CD4-positive, alpha-beta memory T cell (primary cell): ENCODE results near the gene BORCS6. TPM values are rescaled to one million over a fixed set of nuclear protein-coding genes. Genes with fewer than 3 reads are reported as not detected.

Source experiments
- CTCF ChIA-PET: fragments of 350-600 bp; sonication (Branson Sonifier 250); formaldehyde crosslinking; loops from one replicate; lab custom pipeline; 2021; ENCODE audit warnings: inconsistent platforms; ENCODE audit not compliant: partially characterized antibody; lab: Charles Lee
- POLR2A ChIA-PET: fragments of 350-600 bp; sonication (Branson Sonifier 250); formaldehyde crosslinking; loops from one replicate; lab custom pipeline; 2021; ENCODE audit not compliant: partially characterized antibody; lab: Charles Lee
- DNase-seq, 5 donors: peaks; one replicate each; pipeline versions ENCODE4 v3.0.0 to v3.0.0-alpha.2; 2020 to 2022; ENCODE audit warnings: mixed read lengths in 1 of 5
- H3K27ac ChIP-seq: one replicate; pipeline ENCODE4 v1.7.0; 2013; ENCODE audit warnings: low read depth, low read length
- H3K27me3 ChIP-seq: 2 replicates; pipeline ENCODE4 v1.7.0; 2013; ENCODE audit warnings: mild to moderate bottlenecking, low read length, moderate library complexity; ENCODE audit not compliant: insufficient read depth
- H3K36me3 ChIP-seq: 2 replicates; pipeline ENCODE4 v1.7.0; 2013; ENCODE audit warnings: mild to moderate bottlenecking, low read length, moderate library complexity; ENCODE audit not compliant: insufficient read depth
- H3K4me1 ChIP-seq: 2 replicates; pipeline ENCODE4 v1.7.0; 2013; ENCODE audit warnings: mild to moderate bottlenecking, low read length, moderate library complexity; ENCODE audit not compliant: insufficient read depth
- H3K4me3 ChIP-seq, 2 donors: one replicate each; pipeline ENCODE4 v1.7.0; 2013; ENCODE audit warnings: low read length in 2 of 2, mild to moderate bottlenecking in 1 of 2
- H3K9me3 ChIP-seq, 2 donors: one replicate each; pipeline ENCODE4 v1.7.0; 2013; ENCODE audit warnings: low read length in 2 of 2, control low read depth in 1 of 2; ENCODE audit not compliant: control insufficient read depth in 1 of 2
- H3K27ac Mint-ChIP-seq, 7 donors: one replicate each; pipeline ENCODE4 v1.8.0; 2020 to 2021; ENCODE audit warnings: mixed read lengths in 7 of 7, mild to moderate bottlenecking in 6 of 7, inconsistent platforms in 3 of 7, moderate library complexity in 3 of 7
- H3K27me3 Mint-ChIP-seq, 2 donors: one replicate each; pipeline ENCODE4 v1.8.0; 2020 to 2021; ENCODE audit warnings: mixed read lengths in 2 of 2
- H3K36me3 Mint-ChIP-seq, 2 donors: one replicate each; pipeline ENCODE4 v1.8.0; 2020 to 2021; ENCODE audit warnings: mixed read lengths in 2 of 2, inconsistent platforms in 1 of 2, mild to moderate bottlenecking in 1 of 2
- H3K4me1 Mint-ChIP-seq, 4 donors: one replicate each; pipeline ENCODE4 v1.8.0; 2020 to 2021; ENCODE audit warnings: mixed read lengths in 4 of 4, mild to moderate bottlenecking in 1 of 4
- H3K4me3 Mint-ChIP-seq, 8 donors: one replicate each; pipeline ENCODE4 v1.8.0; 2020 to 2021; ENCODE audit warnings: mixed read lengths in 8 of 8, mild to moderate bottlenecking in 7 of 8, moderate library complexity in 6 of 8, inconsistent platforms in 3 of 8
- H3K9me3 Mint-ChIP-seq, 8 donors: one replicate each; pipeline ENCODE4 v1.8.0; 2020 to 2021; ENCODE audit warnings: mixed read lengths in 8 of 8, mild to moderate bottlenecking in 5 of 8, inconsistent platforms in 3 of 8, moderate library complexity in 1 of 8
- intact Hi-C: fragments of 100-400 bp; cut with micrococcal nuclease; formaldehyde crosslinking; loops from one replicate; pipeline ENCODE4 v1.15.1; 2023
- polyA plus RNA-seq, 2 donors: library from polyadenylated mRNA; unstranded; fragments of 300-500 nt; fragmentation: Illumina TruSeq; gene quantifications; one replicate each; pipeline ENCODE4 v1.2.3, GENCODE V29; 2021
- total RNA-seq, 2 experiments: library from RNA; stranded (reverse); gene quantifications; one replicate each; pipeline ENCODE4 v1.2.3, GENCODE V29; 2021

The BORCS6 gene
- total and polyA plus RNA-seq, 4 experiments from 2014 or later: 13.3 to 21.9 (median 19.3) TPM

- no peaks in the 10 kb centered on the region for H3K9me3 ChIP-seq
- Mint-ChIP-seq H3K9me3 (peaks cover 0 to 14% (median 0%) of the 10 kb centered on the region in 8 donors), H3K4me1 (peaks cover 30 to 61% (median 38%) of the 10 kb centered on the region in 4 donors), H3K27ac (no peak overlapping the region), H3K4me3 (peak overlapping the region in 6 of 8 donors; percentile 15 to 98 (median 92)), H3K36me3 (peaks cover 6 to 45% of the 10 kb centered on the region in 2 donors), H3K27me3 (no peaks in the 10 kb centered on the region)
- peak overlapping the region; percentile 100 for H3K27ac ChIP-seq
- CTCF ChIA-PET: interaction anchor here (1.6 to 7.7 kb wide), 3 partner anchors 14 to 34 kb away, joined by 4 to 93 read pairs (median 7); no protein-coding TSS in a partner anchor
- intact Hi-C loops: no loop called here
- H3K4me3 ChIP-seq: no peak overlapping the region
- H3K36me3 ChIP-seq: peaks cover 24% of the 10 kb centered on the region
- peaks cover 70% of the 10 kb centered on the region for H3K4me1 ChIP-seq
- POLR2A ChIA-PET: interaction anchor here (0.9 to 23.4 kb wide), 8 partner anchors 10 to 95 kb away, joined by 3 to 1074 read pairs (median 76); partner anchors contain the start of genes ALOXE3, BORCS6, CTC1 and PFAS
- DNase-seq: peak in 4 of 5 donors; percentile 35 to 71 (median 38)
- no peaks in the 10 kb centered on the region for H3K27me3 ChIP-seq
These were observed 36.4 kb downstream of the BORCS6 start for GRCh38 chr17:8153525-8153956.

- H3K27me3 ChIP-seq: no peaks in the 10 kb centered on the region
- ChIA-PET CTCF (interaction anchor here (1.9 to 7.7 kb wide), 2 partner anchors 13 to 34 kb away, joined by 4 to 93 read pairs; no protein-coding TSS in a partner anchor), POLR2A (interaction anchor here (1.8 to 23.4 kb wide), 7 partner anchors 10 to 95 kb away, joined by 4 to 1074 read pairs (median 83); partner anchors contain the start of genes ALOXE3, BORCS6, CTC1 and PFAS)
- H3K4me3 ChIP-seq: peak overlapping the region in 1 of 2 donors; percentile 74
- Mint-ChIP-seq H3K4me3 (peak overlapping the region in 7 of 8 donors; percentile 91 to 98 (median 93)), H3K27ac (no peak overlapping the region), H3K4me1 (peaks cover 27 to 58% (median 37%) of the 10 kb centered on the region in 4 donors), H3K36me3 (peaks cover 9 to 47% of the 10 kb centered on the region in 2 donors), H3K27me3 (no peaks in the 10 kb centered on the region), H3K9me3 (peaks cover 0 to 19% (median 0%) of the 10 kb centered on the region in 8 donors)
- DNase-seq: peak in 1 of 5 donors; percentile 41
- peak overlapping the region; percentile 100 for H3K27ac ChIP-seq
- peaks cover 25% of the 10 kb centered on the region for H3K36me3 ChIP-seq
- no peaks in the 10 kb centered on the region for H3K9me3 ChIP-seq
- H3K4me1 ChIP-seq: peaks cover 65% of the 10 kb centered on the region
- intact Hi-C loops: no loop called here
These were observed 36.9 kb downstream of the BORCS6 start for GRCh38 chr17:8153031-8153451.

- intact Hi-C loops: no loop called here
- H3K36me3 ChIP-seq: peaks cover 33% of the 10 kb centered on the region
- no peaks in the 10 kb centered on the region for H3K27me3 Mint-ChIP-seq
- peak; percentile 83 to 94 (median 87) for DNase-seq
- H3K36me3 Mint-ChIP-seq: peaks cover 14 to 53% of the 10 kb centered on the region in 2 donors
- no peaks in the 10 kb centered on the region for H3K9me3 ChIP-seq
- peak within 1 kb of the TSS; percentile 100 for H3K27ac ChIP-seq
- peaks cover 0 to 21% (median 0%) of the 10 kb centered on the region in 8 donors for H3K9me3 Mint-ChIP-seq
- ChIA-PET CTCF (interaction anchor here (0.9 to 7.7 kb wide), 4 partner anchors 12 to 149 kb away, joined by 3 to 93 read pairs (median 8); no protein-coding TSS in a partner anchor), POLR2A (interaction anchor here (0.6 to 23.4 kb wide), 14 partner anchors 8 to 465 kb away, joined by 3 to 1074 read pairs (median 8); partner anchors contain the start of genes ALOXE3, BORCS6, CTC1 and HES7)
- H3K27me3 ChIP-seq: no peaks in the 10 kb centered on the region
- H3K4me1 Mint-ChIP-seq: peaks cover 30 to 58% (median 38%) of the 10 kb centered on the region in 4 donors
- peak within 1 kb of the TSS in 7 of 8 donors; percentile 91 to 98 (median 93) for H3K4me3 Mint-ChIP-seq
- H3K27ac Mint-ChIP-seq: no peak within 1 kb of the TSS
- H3K4me1 ChIP-seq: peaks cover 60% of the 10 kb centered on the region
- peak within 1 kb of the TSS; percentile 74 to 89 for H3K4me3 ChIP-seq
These were observed 37.7 kb downstream of the BORCS6 start, which contains the start of gene PER1 for GRCh38 chr17:8152112-8152775. Gene PER1, minus strand, starts transcription at chr17:8152404. Its CDS starts 1,698 bp downstream, at chr17:8150706.

- Mint-ChIP-seq H3K27ac (no peak overlapping the region), H3K27me3 (no peaks in the 10 kb centered on the region)
These were observed 38.3 kb downstream of the BORCS6 start for GRCh38 chr17:8151641-8152111.

GRCh38 chr17:8151120-8151640 lies 38.8 kb downstream of the BORCS6 start:
- intact Hi-C loops: loop anchor here (1.0 kb wide), 1 partner anchor 12 kb away; no protein-coding TSS in a partner anchor
- ChIA-PET POLR2A (interaction anchor here (0.6 to 23.4 kb wide), 16 partner anchors 9 to 294 kb away, joined by 3 to 1074 read pairs (median 5); partner anchors contain the start of genes ALOXE3, BORCS6, CTC1 and HES7), CTCF (interaction anchor here (0.9 to 2.2 kb wide), 7 partner anchors 9 to 150 kb away, joined by 3 to 11 read pairs (median 6); no protein-coding TSS in a partner anchor)
- Histone ChIP-seq H3K4me1 (peaks cover 54% of the 10 kb centered on the region), H3K4me3 (peak overlapping the region; percentile 74 to 89), H3K9me3 (no peaks in the 10 kb centered on the region), H3K27ac (peak overlapping the region; percentile 100), H3K27me3 (no peaks in the 10 kb centered on the region), H3K36me3 (peaks cover 44% of the 10 kb centered on the region)
- H3K9me3 Mint-ChIP-seq: peaks cover 0 to 25% (median 0%) of the 10 kb centered on the region in 8 donors
- H3K4me1 Mint-ChIP-seq: peaks cover 30 to 58% (median 39%) of the 10 kb centered on the region in 4 donors
- no peak overlapping the region for H3K27ac Mint-ChIP-seq
- peak overlapping the region in 7 of 8 donors; percentile 91 to 98 (median 93) for H3K4me3 Mint-ChIP-seq
- H3K27me3 Mint-ChIP-seq: no peaks in the 10 kb centered on the region
- H3K36me3 Mint-ChIP-seq: peaks cover 23 to 62% of the 10 kb centered on the region in 2 donors
- DNase-seq: peak; percentile 92 to 96 (median 94)

More at GRCh38 chr17:8151641-8152111, 38.3 kb downstream of the BORCS6 start:
- H3K9me3 ChIP-seq: no peaks in the 10 kb centered on the region
- Mint-ChIP-seq H3K4me3 (peak overlapping the region in 7 of 8 donors; percentile 91 to 98 (median 93)), H3K9me3 (peaks cover 0 to 25% (median 0%) of the 10 kb centered on the region in 8 donors), H3K4me1 (peaks cover 30 to 58% (median 39%) of the 10 kb centered on the region in 4 donors), H3K36me3 (peaks cover 19 to 57% of the 10 kb centered on the region in 2 donors)
- POLR2A ChIA-PET: interaction anchor here (0.6 to 23.4 kb wide), 14 partner anchors 8 to 295 kb away, joined by 3 to 1074 read pairs (median 8); partner anchors contain the start of genes ALOXE3, BORCS6, CTC1 and HES7
- peak in 3 of 5 donors; percentile 69 to 74 (median 69) for DNase-seq
- intact Hi-C loops: loop anchor here (1.0 kb wide), 1 partner anchor 12 kb away; no protein-coding TSS in a partner anchor
- H3K27me3 ChIP-seq: no peaks in the 10 kb centered on the region
- H3K4me1 ChIP-seq: peaks cover 54% of the 10 kb centered on the region
- CTCF ChIA-PET: interaction anchor here (0.9 to 2.2 kb wide), 6 partner anchors 10 to 149 kb away, joined by 3 to 11 read pairs (median 6); no protein-coding TSS in a partner anchor
- H3K4me3 ChIP-seq: peak overlapping the region; percentile 74 to 89
- peaks cover 39% of the 10 kb centered on the region for H3K36me3 ChIP-seq
- H3K27ac ChIP-seq: peak overlapping the region; percentile 100
